PFSK-1 (cell line): ENCODE results near the gene ABCB1.

Experiments
- FOXP2 ChIP-seq: optimal IDR thresholded peaks from 2 replicates; pipeline ENCODE3; 2011; ENCODE audit warnings: borderline replicate concordance, control low read depth, inconsistent platforms; ENCODE audit not compliant: insufficient read depth; ENCODE audit errors: extremely low read length, extremely low read depth
- POLR2AphosphoS5 ChIP-seq: IDR thresholded peaks from 2 replicates; pipeline ENCODE4 v1.6.1; 2012; ENCODE audit warnings: low read depth, mild to moderate bottlenecking, control low read depth, low read length, moderate library complexity
- SIN3A ChIP-seq: IDR thresholded peaks from 2 replicates; pipeline ENCODE4 v1.6.1; 2012; ENCODE audit warnings: mild to moderate bottlenecking, low read length, moderate library complexity, borderline replicate concordance; ENCODE audit not compliant: insufficient read depth
- TAF1 ChIP-seq: IDR thresholded peaks from 2 replicates; pipeline ENCODE4 v1.6.1; 2012; ENCODE audit warnings: low read length, control low read depth, borderline replicate concordance; ENCODE audit not compliant: insufficient read depth
- TF ChIP-seq, protein P1 (sequence below), 2 experiments: IDR thresholded peaks; 2 replicates each; pipeline versions ENCODE4 v1.6.1 to v1.8.0; 2011 to 2012; ENCODE audit warnings: low read depth in 2 of 2, low read length in 2 of 2, control low read depth in 1 of 2, inconsistent platforms in 1 of 2, mild to moderate bottlenecking in 1 of 2, moderate library complexity in 1 of 2; ENCODE audit not compliant: insufficient read depth in 1 of 2

Gene ABCB1

GRCh38 chr7:87471473-87471872 lies 129.2 kb downstream of the ABCB1 start:
- no peak for TF ChIP-seq FOXP2
- TF ChIP-seq, protein P1, sequence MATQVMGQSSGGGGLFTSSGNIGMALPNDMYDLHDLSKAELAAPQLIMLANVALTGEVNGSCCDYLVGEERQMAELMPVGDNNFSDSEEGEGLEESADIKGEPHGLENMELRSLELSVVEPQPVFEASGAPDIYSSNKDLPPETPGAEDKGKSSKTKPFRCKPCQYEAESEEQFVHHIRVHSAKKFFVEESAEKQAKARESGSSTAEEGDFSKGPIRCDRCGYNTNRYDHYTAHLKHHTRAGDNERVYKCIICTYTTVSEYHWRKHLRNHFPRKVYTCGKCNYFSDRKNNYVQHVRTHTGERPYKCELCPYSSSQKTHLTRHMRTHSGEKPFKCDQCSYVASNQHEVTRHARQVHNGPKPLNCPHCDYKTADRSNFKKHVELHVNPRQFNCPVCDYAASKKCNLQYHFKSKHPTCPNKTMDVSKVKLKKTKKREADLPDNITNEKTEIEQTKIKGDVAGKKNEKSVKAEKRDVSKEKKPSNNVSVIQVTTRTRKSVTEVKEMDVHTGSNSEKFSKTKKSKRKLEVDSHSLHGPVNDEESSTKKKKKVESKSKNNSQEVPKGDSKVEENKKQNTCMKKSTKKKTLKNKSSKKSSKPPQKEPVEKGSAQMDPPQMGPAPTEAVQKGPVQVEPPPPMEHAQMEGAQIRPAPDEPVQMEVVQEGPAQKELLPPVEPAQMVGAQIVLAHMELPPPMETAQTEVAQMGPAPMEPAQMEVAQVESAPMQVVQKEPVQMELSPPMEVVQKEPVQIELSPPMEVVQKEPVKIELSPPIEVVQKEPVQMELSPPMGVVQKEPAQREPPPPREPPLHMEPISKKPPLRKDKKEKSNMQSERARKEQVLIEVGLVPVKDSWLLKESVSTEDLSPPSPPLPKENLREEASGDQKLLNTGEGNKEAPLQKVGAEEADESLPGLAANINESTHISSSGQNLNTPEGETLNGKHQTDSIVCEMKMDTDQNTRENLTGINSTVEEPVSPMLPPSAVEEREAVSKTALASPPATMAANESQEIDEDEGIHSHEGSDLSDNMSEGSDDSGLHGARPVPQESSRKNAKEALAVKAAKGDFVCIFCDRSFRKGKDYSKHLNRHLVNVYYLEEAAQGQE (IDR thresholded peaks at IDR 0.05; ENCODE audit: insufficient read depth in 1 of 2, low read depth in 2 of 2, low read length in 2 of 2), result no peak
- no peak for TF ChIP-seq TAF1
- no peak for TF ChIP-seq POLR2AphosphoS5
- TF ChIP-seq SIN3A, result no peak

GRCh38 chr7:87463982-87464381 lies 136.7 kb downstream of the ABCB1 start:
- TF ChIP-seq POLR2AphosphoS5 (no peak), FOXP2 (no peak), SIN3A (no peak), TAF1 (no peak)
- TF ChIP-seq, protein P1 (IDR thresholded peaks at IDR 0.05; ENCODE audit: insufficient read depth in 1 of 2, low read depth in 2 of 2, low read length in 2 of 2), result no peak

DNA sequence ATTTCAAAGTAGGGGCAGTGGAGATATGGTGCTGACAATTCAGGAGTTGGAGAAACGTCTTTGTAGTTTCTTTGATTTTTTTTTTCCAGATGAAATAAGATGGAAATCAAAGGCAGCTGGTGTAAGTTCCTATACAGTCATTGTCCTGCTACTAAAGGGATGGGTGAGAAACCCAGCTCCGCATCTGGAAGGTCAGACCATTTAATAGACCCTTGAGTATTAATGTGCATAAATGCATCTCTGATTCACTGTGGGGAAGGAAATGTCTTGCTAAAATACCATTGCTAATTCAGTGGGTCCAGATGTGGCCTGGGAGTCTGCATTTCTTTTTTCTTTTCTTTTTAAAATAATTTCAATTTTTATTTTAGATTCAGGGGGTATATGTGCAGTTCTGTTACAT lies 140.7 kb downstream of the ABCB1 start:
- no peak for TF ChIP-seq POLR2AphosphoS5
- TF ChIP-seq, protein P1 (IDR thresholded peaks at IDR 0.05; ENCODE audit: insufficient read depth in 1 of 2, low read depth in 2 of 2, low read length in 2 of 2), result no peak
- no peak for TF ChIP-seq FOXP2
- TF ChIP-seq TAF1, result no peak
- TF ChIP-seq SIN3A, result no peak

GRCh38 chr7:87458148-87458547 lies 142.5 kb downstream of the ABCB1 start:
- TF ChIP-seq, protein P1 (IDR thresholded peaks at IDR 0.05; ENCODE audit: insufficient read depth in 1 of 2, low read depth in 2 of 2, low read length in 2 of 2), result no peak
- no peak for TF ChIP-seq FOXP2
- no peak for TF ChIP-seq TAF1
- no peak for TF ChIP-seq POLR2AphosphoS5
- TF ChIP-seq SIN3A, result no peak

GRCh38 chr7:87456247-87456646 lies 144.4 kb downstream of the ABCB1 start:
- TF ChIP-seq, protein P1 (IDR thresholded peaks at IDR 0.05; ENCODE audit: insufficient read depth in 1 of 2, low read depth in 2 of 2, low read length in 2 of 2), result no peak
- no peak for TF ChIP-seq FOXP2
- no peak for TF ChIP-seq TAF1
- TF ChIP-seq POLR2AphosphoS5, result no peak
- TF ChIP-seq SIN3A, result no peak
